ENCODE results near the gene ECEL1. TPM values are rescaled to one million over a fixed set of nuclear protein-coding genes. Genes with fewer than 3 reads are reported as not detected.

Gene ECEL1
- total and polyA plus RNA-seq, 2 donors (not counting 1 experiment from before 2014, with no cell fraction given), result 0.47 TPM; not detected in 1

GRCh38 chr2:232478571-232479340 is 8.9 kb downstream of the ECEL1 start:
- POLR2A ChIA-PET, result no interaction called here
- H3K27me3 Mint-ChIP-seq, result peaks cover 24% of the 10 kb centered on the region
- H3K4me3 ChIP-seq (ENCODE audit: control extremely low read depth in 1 of 5, extremely low read depth in 1 of 5, insufficient read depth in 1 of 5, low read depth in 2 of 5, low read length in 4 of 5), result no peak overlapping the region

More at GRCh38 chr2:232478571-232479340, 8.9 kb downstream of the ECEL1 start:
- Histone ChIP-seq H3K36me3 (replicated peaks in 1 of 2; ENCODE audit: control extremely low read depth in 1 of 2, control insufficient read depth in 1 of 2, extremely low read depth in 1 of 2, insufficient read depth in 2 of 2, low read length in 1 of 2) (no peaks in the 10 kb centered on the region), H3K27ac (ENCODE audit: low read length in 2 of 2) (no peak overlapping the region), H3K9me3 (ENCODE audit: control extremely low read depth in 1 of 3, control insufficient read depth in 2 of 3, insufficient read depth in 1 of 3, low read length in 2 of 3) (no peaks in the 10 kb centered on the region), H2AFZ (ENCODE audit: insufficient read depth, low read depth, low read length, poor library complexity, severe bottlenecking) (no peak overlapping the region), H3K9ac (ENCODE audit: low read length) (no peak overlapping the region), H3K79me2 (ENCODE audit: control insufficient read depth, insufficient read depth, low read length) (no peaks in the 10 kb centered on the region), H3K4me1 (ENCODE audit: control insufficient read depth in 2 of 2, insufficient read depth in 2 of 2, low read length in 2 of 2) (no peaks in the 10 kb centered on the region), H3K27me3 (replicated peaks in 1 of 4; ENCODE audit: control extremely low read depth in 1 of 4, control insufficient read depth in 3 of 4, insufficient read depth in 4 of 4, low read length in 3 of 4) (peaks cover 0 to 14% (median 0%) of the 10 kb centered on the region in 4 experiments), H3K4me2 (replicated peaks; ENCODE audit: low read depth, low read length, poor library complexity, severe bottlenecking) (no peak overlapping the region), H4K20me1 (ENCODE audit: control insufficient read depth, insufficient read depth, low read length, poor library complexity, severe bottlenecking) (no peaks in the 10 kb centered on the region)
- 87% methylated on average over 17 of the region's 19 CpGs for WGBS (ENCODE audit: insufficient coverage)
- ATAC-seq (ENCODE audit: low read depth), result no peak
- TF ChIP-seq CTCF (IDR thresholded peaks at IDR 0.05) (no peak), EZH2 (IDR thresholded peaks at IDR 0.05; ENCODE audit: borderline replicate concordance, insufficient read depth, low read depth, low read length, poor library complexity, severe bottlenecking) (no peak)
- no peak for DNase-seq
- intact Hi-C loops (cut with micrococcal nuclease), result no loop called here
- Mint-ChIP-seq H3K27ac (no peak overlapping the region), H3K4me3 (no peak overlapping the region), H3K9me3 (ENCODE audit: insufficient read depth) (no peaks in the 10 kb centered on the region), H3K4me1 (no peaks in the 10 kb centered on the region)
- CTCF ChIA-PET, result no interaction called here

All from B cell (primary cell).